Measurements from ENCODE around the gene GRPEL1.
"Not testable (repeated sequence)": the region's sequence is repeated elsewhere in the genome, so short reads cannot be mapped to it uniquely, and the experiment has no call there.

The GRPEL1 gene

GRCh38 chr4:7092026-7092425, 24.2 kb upstream of the GRPEL1 start:
- DNase-seq (ENCODE audit: low spot score) = no peak

- DNase-seq (ENCODE audit: low spot score) = peak; percentile 15
Measured at GRCh38 chr4:7089213-7089986, 21.5 kb upstream of the GRPEL1 start.

- no peak for DNase-seq (ENCODE audit: low spot score)
Measured at GRCh38 chr4:7087036-7087435, 19.2 kb upstream of the GRPEL1 start.

GRCh38 chr4:7086384-7086783, 18.5 kb upstream of the GRPEL1 start:
- no peak for DNase-seq (ENCODE audit: low spot score)

GRCh38 chr4:7084564-7084961, 16.7 kb upstream of the GRPEL1 start:
- not testable (repeated sequence) for DNase-seq (ENCODE audit: low spot score)

- no peak for DNase-seq (ENCODE audit: low spot score)
Measured at GRCh38 chr4:7083597-7084563, 16.0 kb upstream of the GRPEL1 start.

- not testable (repeated sequence) for DNase-seq (ENCODE audit: low spot score)
Measured at GRCh38 chr4:7079909-7080308, 12.0 kb upstream of the GRPEL1 start.

- not testable (repeated sequence) for DNase-seq (ENCODE audit: low spot score)
Measured at GRCh38 chr4:7079483-7079882, 11.6 kb upstream of the GRPEL1 start.

- no peak for DNase-seq (ENCODE audit: low spot score)
Measured at GRCh38 chr4:7078025-7078424, 10.2 kb upstream of the GRPEL1 start.

- DNase-seq (ENCODE audit: low spot score) = no peak
Measured at GRCh38 chr4:7077371-7077770, 9.5 kb upstream of the GRPEL1 start.

- no peak for DNase-seq (ENCODE audit: low spot score)
Measured at GRCh38 chr4:7076696-7077082, 8.8 kb upstream of the GRPEL1 start.

GRCh38 chr4:7075962-7076695, 8.3 kb upstream of the GRPEL1 start:
- DNase-seq (ENCODE audit: low spot score) = no peak

- no peak for DNase-seq (ENCODE audit: low spot score)
Measured at GRCh38 chr4:7074426-7074825, 6.6 kb upstream of the GRPEL1 start.

- peak; percentile 48 for DNase-seq (ENCODE audit: low spot score)
Measured at GRCh38 chr4:7073526-7074390, 5.9 kb upstream of the GRPEL1 start.

GRCh38 chr4:7073059-7073458, 5.2 kb upstream of the GRPEL1 start:
- no peak for DNase-seq (ENCODE audit: low spot score)

GRCh38 chr4:7070729-7071511, 3.1 kb upstream of the GRPEL1 start:
- peak; percentile 85 for DNase-seq (ENCODE audit: low spot score)

- DNase-seq (ENCODE audit: low spot score) = no peak
Measured at GRCh38 chr4:7068883-7069282, 1.0 kb upstream of the GRPEL1 start.

- DNase-seq (ENCODE audit: low spot score) = no peak
Measured at GRCh38 chr4:7068279-7068842, 497 bp upstream of the GRPEL1 start.

- no peak for DNase-seq (ENCODE audit: low spot score)
Measured at GRCh38 chr4:7067126-7067451, 775 bp downstream of the GRPEL1 start.

GRCh38 chr4:7066493-7066892, 1.4 kb downstream of the GRPEL1 start:
- no peak for DNase-seq (ENCODE audit: low spot score)
